KMS-11 (cell line): ENCODE measurements around the gene NRG3.

ENCODE experiments used
- H2AFZ ChIP-seq: fragments of 200-600 bp; sonication (generic); 2 replicates; pipeline ENCODE4 v1.6.1; 2016; ENCODE audit warnings: antibody characterized with exemption, mixed run types, low read depth
- H3K27ac ChIP-seq: fragments of 200-600 bp; sonication (generic); 2 replicates; pipeline ENCODE4 v1.6.1; 2016; ENCODE audit warnings: mild to moderate bottlenecking, mixed run types
- H3K27me3 ChIP-seq: fragments of 200-600 bp; sonication (generic); 2 replicates; pipeline ENCODE4 v1.6.1; 2017; ENCODE audit warnings: mild to moderate bottlenecking, low read depth, mixed run types, moderate library complexity; ENCODE audit not compliant: insufficient read depth
- H3K36me3 ChIP-seq: fragments of 200-600 bp; sonication (generic); 2 replicates; pipeline ENCODE4 v1.6.1; 2017; ENCODE audit warnings: mild to moderate bottlenecking, mixed run types; ENCODE audit not compliant: insufficient read depth
- H3K4me1 ChIP-seq: fragments of 200-600 bp; sonication (generic); 2 replicates; pipeline ENCODE4 v1.6.1; 2016; ENCODE audit warnings: mild to moderate bottlenecking, low read depth, mixed run types; ENCODE audit not compliant: poor library complexity, severe bottlenecking
- H3K4me2 ChIP-seq: fragments of 200-600 bp; sonication (generic); 2 replicates; pipeline ENCODE4 v1.7.0; 2016; ENCODE audit warnings: mild to moderate bottlenecking, mixed run types
- H3K4me3 ChIP-seq: fragments of 200-600 bp; sonication (generic); IDR thresholded peaks from 2 replicates; pipeline ENCODE4 v1.6.1; 2017; ENCODE audit warnings: low read depth, low read length, mixed read lengths; ENCODE audit not compliant: insufficient read depth
- H3K79me2 ChIP-seq: fragments of 200-600 bp; sonication (generic); 2 replicates; pipeline ENCODE4 v1.6.1; 2016; ENCODE audit warnings: low read depth, mixed run types; ENCODE audit not compliant: insufficient read depth
- H3K9ac ChIP-seq: fragments of 200-600 bp; sonication (generic); 2 replicates; pipeline ENCODE4 v1.6.1; 2016; ENCODE audit warnings: mild to moderate bottlenecking, mixed run types
- H4K20me1 ChIP-seq: fragments of 200-600 bp; sonication (generic); 2 replicates; pipeline ENCODE4 v1.6.1; 2016; ENCODE audit warnings: mild to moderate bottlenecking, mixed run types; ENCODE audit not compliant: insufficient read depth
- CTCF ChIP-seq: fragments of 200-600 bp; sonication (generic); conservative IDR thresholded peaks from 2 replicates; pipeline ENCODE4 v1.6.1; 2017; ENCODE audit warnings: low read depth, mild to moderate bottlenecking, antibody characterized with exemption, low read length, moderate library complexity, mixed read lengths

The NRG3 gene

GRCh38 chr10:82497439-82497838 lies 622.4 kb downstream of the NRG3 start:
- H3K4me1 ChIP-seq, result peaks cover 1% of the 10 kb centered on the region
- H3K36me3 ChIP-seq, result no peaks in the 10 kb centered on the region
- H3K27ac ChIP-seq, result no peak overlapping the region
- H3K79me2 ChIP-seq, result no peaks in the 10 kb centered on the region
- H2AFZ ChIP-seq, result no peak overlapping the region
- no peak overlapping the region for H3K4me2 ChIP-seq
- no peak for TF ChIP-seq CTCF
- no peak overlapping the region for H3K9ac ChIP-seq
- H3K4me3 ChIP-seq, result no peak overlapping the region
- H3K27me3 ChIP-seq, result no peaks in the 10 kb centered on the region
- H4K20me1 ChIP-seq, result no peaks in the 10 kb centered on the region

GRCh38 chr10:82498976-82499375 lies 624.0 kb downstream of the NRG3 start:
- no peak overlapping the region for H3K4me3 ChIP-seq
- TF ChIP-seq CTCF, result no peak
- no peaks in the 10 kb centered on the region for H3K79me2 ChIP-seq
- H3K27me3 ChIP-seq, result no peaks in the 10 kb centered on the region
- H4K20me1 ChIP-seq, result no peaks in the 10 kb centered on the region
- no peak overlapping the region for H3K27ac ChIP-seq
- no peak overlapping the region for H2AFZ ChIP-seq
- peaks cover 17% of the 10 kb centered on the region for H3K4me1 ChIP-seq
- no peak overlapping the region for H3K4me2 ChIP-seq
- no peaks in the 10 kb centered on the region for H3K36me3 ChIP-seq
- H3K9ac ChIP-seq, result no peak overlapping the region

- Histone ChIP-seq H3K4me2 (peak overlapping the region; percentile 95), H3K4me3 (no peak overlapping the region), H3K36me3 (no peaks in the 10 kb centered on the region), H3K27ac (peak overlapping the region; percentile 65), H3K9ac (0 out of 2 replicates have a peak overlapping the region, but pooled peaks have one; percentile 25), H3K27me3 (no peaks in the 10 kb centered on the region), H3K4me1 (peaks cover 52% of the 10 kb centered on the region), H4K20me1 (no peaks in the 10 kb centered on the region), H2AFZ (peak overlapping the region; percentile 74), H3K79me2 (no peaks in the 10 kb centered on the region)
- no peak for TF ChIP-seq CTCF
These were observed 630.0 kb downstream of the NRG3 start for GRCh38 chr10:82505009-82505408.

GRCh38 chr10:82506680-82507376 lies 631.8 kb downstream of the NRG3 start:
- Histone ChIP-seq H3K4me2 (no peak overlapping the region), H2AFZ (no peak overlapping the region), H3K4me1 (peaks cover 52% of the 10 kb centered on the region), H3K27me3 (no peaks in the 10 kb centered on the region), H3K36me3 (no peaks in the 10 kb centered on the region), H3K27ac (no peak overlapping the region), H3K4me3 (no peak overlapping the region), H3K9ac (no peak overlapping the region), H4K20me1 (no peaks in the 10 kb centered on the region), H3K79me2 (no peaks in the 10 kb centered on the region)
- no peak for TF ChIP-seq CTCF
